CMK (cell line): ENCODE results near the gene ABCC9.

Experiments
- DNase-seq: peaks from one replicate; pipeline ENCODE4 v3.0.0-alpha.2; 2010; ENCODE audit warnings: low read depth

The ABCC9 gene

GRCh38 chr12:21773806-21774205 is 167.4 kb downstream of the ABCC9 start:
- no peak for DNase-seq

GRCh38 chr12:21773263-21773741 is 167.9 kb downstream of the ABCC9 start:
- no peak for DNase-seq

GRCh38 chr12:21771311-21771710 is 169.9 kb downstream of the ABCC9 start:
- DNase-seq = no peak

- no peak for DNase-seq
Observed at GRCh38 chr12:21769307-21769706, 171.9 kb downstream of the ABCC9 start.

- no peak for DNase-seq
Observed at GRCh38 chr12:21766403-21766802, 174.8 kb downstream of the ABCC9 start.

- DNase-seq = no peak
Observed at GRCh38 chr12:21764950-21765349, 176.3 kb downstream of the ABCC9 start.

GRCh38 chr12:21764065-21764464 is 177.2 kb downstream of the ABCC9 start:
- DNase-seq = no peak

GRCh38 chr12:21763531-21763930 is 177.7 kb downstream of the ABCC9 start:
- DNase-seq = no peak

GRCh38 chr12:21759737-21760136 is 181.5 kb downstream of the ABCC9 start:
- no peak for DNase-seq

GRCh38 chr12:21757735-21758134 is 183.5 kb downstream of the ABCC9 start:
- no peak for DNase-seq

GRCh38 chr12:21756699-21757098 is 184.5 kb downstream of the ABCC9 start:
- no peak for DNase-seq

- DNase-seq = no peak
Observed at GRCh38 chr12:21751517-21751916, 189.7 kb downstream of the ABCC9 start.
